Brain microvascular endothelial cell (primary cell): ENCODE results near the gene VPS39.

Experiments
- DNase-seq: peaks from one replicate; pipeline ENCODE4 v3.0.0-alpha.2; 2020
- H3K27ac ChIP-seq: fragments of 250-450 bp; sonication (Bioruptor Pico); 2 replicates; pipeline ENCODE4 v1.5.1; 2020; ENCODE audit warnings: mild to moderate bottlenecking, moderate library complexity
- H3K27me3 ChIP-seq: fragments of 250-450 bp; sonication (Bioruptor Pico); replicated peaks from 2 replicates; pipeline ENCODE4 v1.5.1; 2020; ENCODE audit warnings: mild to moderate bottlenecking
- H3K36me3 ChIP-seq: fragments of 250-450 bp; sonication (Bioruptor Pico); replicated peaks from 2 replicates; pipeline ENCODE4 v1.5.1; 2020; ENCODE audit warnings: mild to moderate bottlenecking
- H3K4me3 ChIP-seq: 2 replicates; pipeline ENCODE4 v1.5.1; 2011; ENCODE audit warnings: low read depth, mild to moderate bottlenecking, control low read depth, low read length, moderate library complexity
- in situ Hi-C: cut with HindIII; loops from 2 replicates; pipeline ENCODE4 v1.10.0; 2017; ENCODE audit warnings: low sequenced_read_pairs, low pct_ligation_motif_present
- TF ChIP-seq, protein P1 (sequence below): IDR thresholded peaks from 2 replicates; pipeline ENCODE4 v1.5.1; 2011; ENCODE audit warnings: low read depth, mild to moderate bottlenecking, moderate library complexity, low read length, control low read depth, inconsistent platforms; ENCODE audit errors: missing control alignments

The VPS39 gene

DNA sequence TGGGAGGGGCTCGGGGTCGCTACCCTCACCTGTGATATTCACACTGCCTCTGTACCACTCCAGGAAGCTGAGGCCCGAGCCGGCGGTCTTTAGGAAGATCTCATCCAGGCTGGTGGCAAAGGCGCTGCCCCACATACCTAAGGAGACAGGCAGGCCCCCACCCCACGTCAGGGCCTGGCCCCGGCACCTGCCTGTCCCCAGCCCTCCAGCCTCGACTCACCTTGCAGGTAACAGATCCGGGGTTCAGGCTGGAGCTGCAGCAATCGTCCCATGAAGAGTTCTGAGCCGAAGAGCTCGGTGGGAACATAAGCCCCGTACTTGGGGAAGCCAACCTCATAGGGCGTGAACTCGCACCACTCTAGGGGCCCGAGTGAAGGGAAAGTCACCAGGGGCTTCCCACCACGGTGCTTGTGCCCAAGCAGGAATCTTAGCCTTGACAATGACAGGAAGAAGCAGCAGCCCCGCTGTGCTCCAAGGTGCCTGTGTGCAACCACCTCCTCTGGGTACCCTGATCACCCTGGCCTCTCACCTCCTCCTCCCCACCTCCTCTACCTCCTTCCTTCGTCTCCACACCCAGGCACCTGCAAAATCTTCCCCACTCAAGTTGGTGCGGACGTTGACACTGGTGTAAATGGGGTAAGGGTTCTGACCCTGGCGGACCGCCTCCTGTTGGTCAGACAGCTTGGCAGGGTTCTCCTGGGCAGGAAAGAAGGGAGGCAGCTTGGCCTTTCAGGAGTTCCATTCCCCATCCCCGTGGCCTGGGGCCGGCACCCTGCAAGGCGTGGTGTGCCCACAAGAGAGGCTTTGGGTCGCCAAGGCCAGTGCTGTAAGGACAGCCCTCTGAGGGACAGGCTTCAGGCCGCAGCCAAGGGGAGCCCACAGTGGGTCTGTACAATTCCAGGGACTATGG, 62.3 kb downstream of the VPS39 start:
- no peak for DNase-seq
- in situ Hi-C loops: no loop called here
- Histone ChIP-seq H3K27me3 (peaks cover 4% of the 10 kb centered on the region), H3K36me3 (no peaks in the 10 kb centered on the region), H3K27ac (no peak overlapping the region), H3K4me3 (no peak overlapping the region)
- TF ChIP-seq, protein P1, sequence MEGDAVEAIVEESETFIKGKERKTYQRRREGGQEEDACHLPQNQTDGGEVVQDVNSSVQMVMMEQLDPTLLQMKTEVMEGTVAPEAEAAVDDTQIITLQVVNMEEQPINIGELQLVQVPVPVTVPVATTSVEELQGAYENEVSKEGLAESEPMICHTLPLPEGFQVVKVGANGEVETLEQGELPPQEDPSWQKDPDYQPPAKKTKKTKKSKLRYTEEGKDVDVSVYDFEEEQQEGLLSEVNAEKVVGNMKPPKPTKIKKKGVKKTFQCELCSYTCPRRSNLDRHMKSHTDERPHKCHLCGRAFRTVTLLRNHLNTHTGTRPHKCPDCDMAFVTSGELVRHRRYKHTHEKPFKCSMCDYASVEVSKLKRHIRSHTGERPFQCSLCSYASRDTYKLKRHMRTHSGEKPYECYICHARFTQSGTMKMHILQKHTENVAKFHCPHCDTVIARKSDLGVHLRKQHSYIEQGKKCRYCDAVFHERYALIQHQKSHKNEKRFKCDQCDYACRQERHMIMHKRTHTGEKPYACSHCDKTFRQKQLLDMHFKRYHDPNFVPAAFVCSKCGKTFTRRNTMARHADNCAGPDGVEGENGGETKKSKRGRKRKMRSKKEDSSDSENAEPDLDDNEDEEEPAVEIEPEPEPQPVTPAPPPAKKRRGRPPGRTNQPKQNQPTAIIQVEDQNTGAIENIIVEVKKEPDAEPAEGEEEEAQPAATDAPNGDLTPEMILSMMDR: no peak

DNA sequence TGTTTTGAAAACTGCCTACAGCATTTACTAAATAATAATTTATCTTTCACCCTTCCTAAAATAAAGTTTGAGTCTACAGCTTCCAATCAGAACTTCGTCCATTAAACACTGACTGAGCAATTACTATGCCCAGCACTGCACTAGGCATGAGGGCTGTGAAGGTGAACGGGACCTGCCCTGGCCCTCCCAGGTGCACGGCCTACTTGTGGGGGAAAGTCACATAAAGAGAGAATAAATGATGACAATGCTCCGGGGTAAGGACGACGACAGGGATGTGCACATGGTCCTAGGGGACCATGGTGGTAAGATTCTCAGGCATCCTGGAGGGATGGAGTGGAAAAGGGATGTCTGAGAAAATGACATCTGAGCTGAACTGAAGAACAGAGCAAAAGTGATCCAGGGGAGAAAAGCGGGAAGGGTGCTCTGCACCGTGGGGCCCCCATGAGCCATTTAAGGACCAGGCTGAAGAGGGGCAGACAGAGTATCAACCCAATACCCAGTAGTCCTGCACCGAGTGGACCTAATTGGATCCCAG, 63.2 kb downstream of the VPS39 start:
- in situ Hi-C loops: no loop called here
- DNase-seq: no peak

DNA sequence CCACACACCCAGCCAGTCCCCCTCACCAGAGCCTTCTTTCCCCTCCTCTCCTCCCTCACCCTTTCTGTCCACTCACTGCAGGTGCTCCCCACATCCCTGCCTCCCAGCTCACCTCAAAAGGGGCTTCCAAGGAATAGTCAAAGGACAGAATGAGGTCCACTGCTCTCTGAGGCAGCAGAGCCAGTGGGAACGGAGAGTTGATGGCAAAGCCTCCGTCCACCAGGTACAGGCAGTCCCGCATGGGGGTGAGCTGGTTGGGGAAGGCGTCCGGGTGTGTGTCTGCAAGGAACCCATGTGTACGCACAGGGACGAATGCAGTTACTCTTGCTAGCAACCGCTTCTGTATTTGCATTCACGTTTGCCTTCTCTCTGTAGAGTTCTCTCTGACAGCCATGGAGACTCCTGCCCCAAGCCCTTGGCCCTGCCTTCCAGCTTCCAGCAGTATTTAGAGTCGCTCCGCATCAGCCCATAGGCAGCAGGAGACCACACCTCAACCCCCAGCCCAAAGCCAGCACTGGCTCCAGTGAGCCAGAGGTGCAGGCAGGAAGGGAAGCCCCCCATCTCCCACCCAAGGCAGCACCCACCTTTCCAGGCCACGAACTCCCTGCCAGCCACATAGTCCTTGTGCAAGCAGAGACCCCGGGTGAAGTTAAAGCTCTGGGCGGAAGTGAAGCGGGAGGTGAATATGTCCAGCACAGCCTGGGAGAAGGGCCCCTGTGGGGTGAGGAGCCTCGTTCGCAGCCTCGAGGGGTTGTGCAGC, 64.1 kb downstream of the VPS39 start:
- DNase-seq: no peak
- Histone ChIP-seq H3K36me3 (no peaks in the 10 kb centered on the region), H3K27ac (no peak overlapping the region), H3K27me3 (peaks cover 4% of the 10 kb centered on the region), H3K4me3 (no peak overlapping the region)
- TF ChIP-seq, protein P1: no peak
- in situ Hi-C loops: no loop called here

More for the DNA sequence above, 63.2 kb downstream of the VPS39 start:
- peaks cover 4% of the 10 kb centered on the region for H3K27me3 ChIP-seq
- TF ChIP-seq, protein P1: no peak
- no peaks in the 10 kb centered on the region for H3K36me3 ChIP-seq
- no peak overlapping the region for H3K4me3 ChIP-seq
- no peak overlapping the region for H3K27ac ChIP-seq

DNA sequence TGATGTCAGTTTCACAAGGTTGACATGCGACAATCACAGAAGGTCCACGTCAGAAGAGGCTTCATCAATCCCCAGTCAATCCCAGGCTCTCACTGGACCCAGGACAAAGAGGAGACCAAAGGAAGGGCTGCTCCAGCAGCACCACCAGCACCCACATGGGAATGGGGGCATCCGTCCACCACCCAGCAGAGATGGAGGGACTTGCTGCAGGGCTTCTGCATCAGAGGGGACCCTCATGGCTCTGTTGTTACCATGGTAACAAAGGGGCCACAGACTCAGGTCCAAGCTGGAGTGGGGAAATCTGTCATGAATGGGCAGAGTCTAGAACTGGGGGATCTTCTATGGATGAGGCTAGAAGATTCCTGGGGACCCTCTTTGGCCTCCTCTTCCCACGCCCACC, 64.7 kb downstream of the VPS39 start:
- no peak for DNase-seq
- no peaks in the 10 kb centered on the region for H3K36me3 ChIP-seq
- in situ Hi-C loops: no loop called here
- no peak overlapping the region for H3K27ac ChIP-seq
- no peak overlapping the region for H3K4me3 ChIP-seq
- TF ChIP-seq, protein P1: no peak
- H3K27me3 ChIP-seq: peaks cover 4% of the 10 kb centered on the region

DNA sequence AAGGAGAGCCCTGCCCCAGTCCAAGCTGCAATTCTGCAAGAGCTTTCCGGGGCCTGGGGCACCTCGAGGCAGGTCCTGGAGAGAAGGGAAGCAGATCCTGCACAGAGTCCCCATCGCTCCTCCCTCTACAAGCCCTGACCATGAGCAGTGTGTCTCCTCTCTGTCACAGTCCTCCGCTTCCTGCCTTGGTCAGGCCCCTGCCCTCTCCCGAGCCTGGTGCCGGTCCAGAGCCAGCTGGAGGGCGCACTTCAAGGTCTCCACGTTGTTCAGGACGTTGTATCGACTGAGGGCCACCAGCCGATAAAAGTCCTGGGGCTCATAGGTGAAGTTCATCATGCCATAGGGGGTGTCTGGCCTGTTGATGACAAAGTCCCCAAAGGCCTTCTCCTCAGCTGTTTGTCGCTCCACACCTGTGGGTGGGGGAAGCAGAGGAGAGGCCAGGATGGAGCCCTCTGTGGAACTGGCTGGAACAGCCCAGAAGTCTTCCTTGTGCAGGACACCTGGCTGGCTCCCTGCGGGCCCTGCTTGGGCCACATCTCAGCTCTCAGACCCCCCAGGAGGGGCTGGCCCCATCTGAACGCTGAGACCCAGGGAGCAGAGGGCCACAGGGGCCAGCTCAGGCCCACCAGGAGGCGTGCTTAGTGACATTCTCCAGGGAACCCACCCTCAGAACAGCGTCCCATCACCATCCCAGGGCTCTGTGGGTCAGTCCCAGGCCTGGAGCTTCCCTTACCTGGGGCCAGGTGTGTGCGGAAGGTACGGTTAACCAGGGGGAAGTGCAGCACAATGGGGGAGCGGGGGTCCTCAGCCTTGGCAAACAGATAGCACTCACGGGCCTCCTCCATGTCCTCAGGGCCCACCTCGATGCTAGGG, 66.1 kb downstream of the VPS39 start:
- Histone ChIP-seq H3K4me3 (no peak overlapping the region), H3K27me3 (peaks cover 4% of the 10 kb centered on the region), H3K27ac (no peak overlapping the region), H3K36me3 (no peaks in the 10 kb centered on the region)
- DNase-seq: no peak
- TF ChIP-seq, protein P1: no peak
- in situ Hi-C loops: no loop called here
